ENCODE results near the gene EEF1AKMT1.

EEF1AKMT1 gene

GRCh38 chr13:20773194-20774080 lies at the start of gene EEF1AKMT1:
TSS of gene EEF1AKMT1 (minus strand) at chr13:20773961. CDS start at chr13:20757598, 16,363 bp downstream.
- DNase-seq (ENCODE audit: low spot score) = peak; percentile 90
- TF ChIP-seq, protein P1, sequence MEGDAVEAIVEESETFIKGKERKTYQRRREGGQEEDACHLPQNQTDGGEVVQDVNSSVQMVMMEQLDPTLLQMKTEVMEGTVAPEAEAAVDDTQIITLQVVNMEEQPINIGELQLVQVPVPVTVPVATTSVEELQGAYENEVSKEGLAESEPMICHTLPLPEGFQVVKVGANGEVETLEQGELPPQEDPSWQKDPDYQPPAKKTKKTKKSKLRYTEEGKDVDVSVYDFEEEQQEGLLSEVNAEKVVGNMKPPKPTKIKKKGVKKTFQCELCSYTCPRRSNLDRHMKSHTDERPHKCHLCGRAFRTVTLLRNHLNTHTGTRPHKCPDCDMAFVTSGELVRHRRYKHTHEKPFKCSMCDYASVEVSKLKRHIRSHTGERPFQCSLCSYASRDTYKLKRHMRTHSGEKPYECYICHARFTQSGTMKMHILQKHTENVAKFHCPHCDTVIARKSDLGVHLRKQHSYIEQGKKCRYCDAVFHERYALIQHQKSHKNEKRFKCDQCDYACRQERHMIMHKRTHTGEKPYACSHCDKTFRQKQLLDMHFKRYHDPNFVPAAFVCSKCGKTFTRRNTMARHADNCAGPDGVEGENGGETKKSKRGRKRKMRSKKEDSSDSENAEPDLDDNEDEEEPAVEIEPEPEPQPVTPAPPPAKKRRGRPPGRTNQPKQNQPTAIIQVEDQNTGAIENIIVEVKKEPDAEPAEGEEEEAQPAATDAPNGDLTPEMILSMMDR (IDR thresholded peaks at IDR 0.05; ENCODE audit: extremely low read depth, missing control alignments) = no peak

DNA sequence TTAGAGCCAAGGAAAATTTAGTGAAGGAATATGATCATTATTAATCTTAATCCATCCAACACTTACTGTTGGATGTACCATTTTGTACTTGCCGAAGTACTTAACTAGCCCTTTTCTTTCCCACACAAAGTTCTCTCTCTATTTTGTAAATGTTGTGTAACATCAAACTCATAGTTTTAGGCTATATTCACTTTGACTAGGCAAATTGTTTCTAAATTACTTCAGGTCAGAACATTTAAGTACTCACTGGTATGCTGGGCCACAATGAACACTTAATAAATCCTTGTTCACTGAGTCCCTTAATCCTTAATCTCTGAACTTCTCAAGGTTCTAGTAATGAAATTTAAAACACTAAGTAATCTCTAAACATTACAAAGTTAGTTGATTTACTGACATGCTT lies 49.3 kb upstream of the EEF1AKMT1 start:
- TF ChIP-seq, protein P1 (IDR thresholded peaks at IDR 0.05; ENCODE audit: extremely low read depth, missing control alignments) = no peak
- no peak for DNase-seq (ENCODE audit: low spot score)

DNA sequence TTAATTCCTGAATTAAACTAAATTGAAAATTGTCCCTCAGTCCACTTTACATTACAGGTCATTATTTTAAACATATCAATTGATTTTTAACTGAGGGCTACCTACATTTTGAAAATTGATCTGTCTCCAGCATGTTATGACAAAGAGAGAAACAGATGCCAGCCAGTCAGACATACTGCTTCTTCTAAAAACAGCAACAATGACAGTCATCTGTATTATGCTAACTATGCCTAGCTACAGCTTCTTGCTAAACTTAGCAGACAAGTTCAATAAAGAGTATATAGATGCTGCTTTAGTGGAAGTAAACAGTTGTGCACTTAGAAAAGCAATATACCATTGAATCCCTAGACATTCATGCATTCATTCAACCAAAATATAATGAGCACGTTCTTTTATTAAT lies 48.6 kb upstream of the EEF1AKMT1 start:
- DNase-seq (ENCODE audit: low spot score) = no peak
- TF ChIP-seq, protein P1 (IDR thresholded peaks at IDR 0.05; ENCODE audit: extremely low read depth, missing control alignments) = no peak

DNA sequence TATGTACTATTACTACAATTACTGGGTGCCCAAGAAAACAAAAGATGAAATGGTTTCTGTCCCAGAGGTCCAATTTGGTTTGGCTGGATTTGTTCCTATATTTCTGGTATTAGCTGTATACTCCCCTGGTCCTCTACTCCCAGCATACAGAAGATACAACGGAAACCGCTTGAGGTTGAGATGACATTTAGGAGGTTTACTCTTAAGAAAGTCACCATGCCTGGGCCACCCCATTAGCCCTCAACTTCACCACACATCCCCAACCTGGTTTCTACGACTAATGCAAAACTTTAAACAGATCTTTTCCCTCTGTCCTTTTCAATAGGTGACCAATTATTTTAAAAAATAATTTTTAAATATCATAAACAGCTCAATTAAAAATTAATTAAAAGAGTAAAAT lies 46.0 kb upstream of the EEF1AKMT1 start:
- TF ChIP-seq, protein P1 (IDR thresholded peaks at IDR 0.05; ENCODE audit: extremely low read depth, missing control alignments) = no peak
- no peak for DNase-seq (ENCODE audit: low spot score)

GRCh38 chr13:20815464-20815863 lies 41.7 kb upstream of the EEF1AKMT1 start:
- DNase-seq (ENCODE audit: low spot score) = no peak
- TF ChIP-seq, protein P1 (IDR thresholded peaks at IDR 0.05; ENCODE audit: extremely low read depth, missing control alignments) = no peak

DNA sequence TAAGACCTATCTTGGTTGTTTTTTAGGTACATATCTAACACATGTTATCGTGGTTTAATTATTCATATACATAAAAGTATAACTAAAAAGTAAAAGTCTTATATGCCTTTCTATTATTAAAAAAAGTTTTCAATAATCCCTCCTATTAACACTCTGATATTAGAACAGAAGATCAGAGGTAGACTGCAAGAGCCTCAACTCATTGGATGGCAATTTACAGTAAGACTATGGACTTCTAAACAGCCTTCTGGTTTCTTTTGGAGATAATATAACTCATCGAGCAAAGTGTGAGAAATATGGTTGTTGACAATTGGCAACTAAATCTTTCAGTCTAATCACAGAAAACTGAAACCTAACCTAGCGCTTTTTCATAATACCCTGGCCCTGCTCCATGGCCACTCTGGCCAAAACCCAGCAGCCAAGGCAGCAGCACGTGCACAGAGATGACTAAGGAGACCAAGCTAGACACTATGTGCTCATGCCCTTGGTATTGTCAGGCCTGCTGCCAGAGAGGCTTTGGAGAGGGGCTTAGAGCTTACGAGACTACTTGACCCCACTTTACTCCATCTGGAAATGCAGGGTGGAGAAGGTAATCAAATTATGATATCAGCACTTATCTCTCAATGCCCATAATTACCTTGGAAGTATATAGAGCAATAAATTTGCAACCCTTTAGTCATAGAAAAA lies 40.6 kb upstream of the EEF1AKMT1 start:
- DNase-seq (ENCODE audit: low spot score) = no peak
- TF ChIP-seq, protein P1 (IDR thresholded peaks at IDR 0.05; ENCODE audit: extremely low read depth, missing control alignments) = no peak

DNA sequence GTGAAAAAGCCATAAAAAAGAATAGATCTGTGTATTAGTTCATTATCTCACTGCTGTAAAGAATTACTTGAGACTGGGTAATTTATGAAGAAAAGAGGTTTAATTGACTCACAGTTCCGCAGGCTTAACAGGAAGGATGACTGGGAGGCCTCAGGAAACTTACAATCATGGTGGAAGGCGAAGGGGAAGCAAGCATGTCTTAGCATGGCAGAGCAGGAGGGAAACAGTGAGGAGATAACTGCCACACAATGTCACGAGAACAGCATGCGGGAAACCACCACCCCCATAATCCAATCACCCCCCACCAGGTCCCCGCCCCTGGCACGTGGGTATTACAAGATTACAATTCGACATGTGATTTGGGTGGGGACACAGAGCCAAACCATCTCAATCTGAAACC lies 39.1 kb upstream of the EEF1AKMT1 start:
- DNase-seq (ENCODE audit: low spot score) = no peak
- TF ChIP-seq, protein P1 (IDR thresholded peaks at IDR 0.05; ENCODE audit: extremely low read depth, missing control alignments) = no peak
